GM18868 (cell line): ENCODE data around the gene HMCN2.

Experiments used
- ATAC-seq: cut with Tn5 transposase; IDR thresholded peaks from one replicate; pipeline ENCODE4 v1.9.1; 2021; ENCODE audit warnings: mild to moderate bottlenecking, moderate library complexity; ENCODE audit not compliant: unreplicated experiment

Gene HMCN2

DNA sequence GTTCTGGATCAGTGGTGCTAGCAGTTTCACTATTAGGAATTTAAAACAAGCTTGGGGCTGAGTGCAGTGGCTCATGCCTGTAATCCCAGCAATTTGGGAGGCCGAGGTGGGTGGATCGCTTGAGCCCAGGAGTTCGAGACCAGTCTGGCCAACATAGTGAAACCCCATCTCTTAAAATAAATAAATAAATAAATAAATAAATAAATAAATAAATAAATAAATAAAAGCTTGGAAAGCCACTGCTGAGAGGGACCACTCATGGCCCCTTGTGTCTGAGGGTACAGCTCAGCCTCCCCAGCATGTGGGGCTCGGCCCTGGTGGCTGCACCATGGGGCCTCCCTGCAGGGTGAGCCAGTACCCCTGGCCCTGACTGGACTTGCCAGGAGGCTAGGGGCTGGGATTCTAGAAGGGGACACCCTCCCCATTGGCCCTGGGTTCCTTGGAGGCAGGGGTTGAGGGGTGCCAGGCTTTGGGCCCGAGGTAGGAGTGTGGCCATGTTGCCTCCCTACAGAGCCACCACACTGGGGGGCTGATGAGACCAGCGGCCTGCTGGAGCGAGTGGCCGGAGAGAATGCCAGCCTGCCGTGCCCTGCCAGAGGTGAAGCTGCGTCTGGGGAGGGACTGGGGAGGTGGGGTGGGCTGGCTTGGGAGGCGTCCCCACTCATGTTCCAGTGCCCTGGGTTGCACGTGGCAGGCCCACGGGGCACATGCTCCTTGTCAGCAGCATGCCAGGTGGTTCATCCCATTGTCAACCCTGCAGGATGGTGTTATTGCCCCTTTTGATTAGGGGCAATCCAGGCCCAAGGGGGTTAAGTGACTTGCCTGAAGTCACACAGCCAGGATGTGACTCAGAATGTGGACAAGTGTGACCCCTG is 76.5 kb downstream of the HMCN2 start:
- ATAC-seq, result no peak

DNA sequence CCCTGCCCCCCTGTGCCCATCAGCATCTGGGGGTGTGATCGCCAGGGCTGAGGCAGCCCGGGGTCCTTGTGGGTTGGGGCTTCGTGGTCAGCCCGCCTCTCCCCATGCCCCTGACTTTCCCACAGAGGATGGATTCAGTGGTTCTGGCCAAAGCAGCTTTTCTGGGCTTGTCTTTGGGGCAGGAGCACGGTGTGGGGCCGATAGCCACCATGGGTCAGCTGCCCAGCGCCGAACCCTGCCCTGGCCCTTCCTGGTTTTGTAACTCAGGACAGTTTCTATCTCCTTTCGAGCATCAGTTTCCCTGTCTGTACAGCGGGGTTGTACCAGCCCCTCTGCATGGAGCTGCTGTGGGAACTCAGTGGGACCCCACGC is 77.1 kb downstream of the HMCN2 start:
- no peak for ATAC-seq

DNA sequence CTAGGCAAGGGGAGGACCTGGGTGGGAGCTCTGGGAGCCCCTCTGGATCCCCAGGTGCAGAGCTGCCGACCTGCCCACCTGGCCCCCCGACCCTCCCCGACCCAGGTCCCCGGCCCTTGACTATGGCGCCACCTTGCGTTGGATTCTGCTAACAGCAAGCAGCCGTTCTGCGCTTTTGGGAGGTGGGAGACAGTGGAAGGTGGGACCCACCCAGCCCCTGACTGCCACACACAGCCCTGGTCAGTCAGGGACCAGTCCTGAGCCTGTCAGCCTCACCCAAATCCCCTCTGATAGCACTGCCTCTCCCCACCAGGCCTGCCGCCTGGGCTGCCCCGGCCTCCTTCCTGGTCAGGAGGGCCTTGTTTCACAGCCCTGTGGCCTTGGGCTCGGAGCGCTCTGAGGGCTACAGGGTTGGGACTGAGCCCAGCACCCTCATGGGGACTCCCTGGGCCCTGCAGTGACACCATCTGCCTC is 77.9 kb downstream of the HMCN2 start:
- no peak for ATAC-seq

DNA sequence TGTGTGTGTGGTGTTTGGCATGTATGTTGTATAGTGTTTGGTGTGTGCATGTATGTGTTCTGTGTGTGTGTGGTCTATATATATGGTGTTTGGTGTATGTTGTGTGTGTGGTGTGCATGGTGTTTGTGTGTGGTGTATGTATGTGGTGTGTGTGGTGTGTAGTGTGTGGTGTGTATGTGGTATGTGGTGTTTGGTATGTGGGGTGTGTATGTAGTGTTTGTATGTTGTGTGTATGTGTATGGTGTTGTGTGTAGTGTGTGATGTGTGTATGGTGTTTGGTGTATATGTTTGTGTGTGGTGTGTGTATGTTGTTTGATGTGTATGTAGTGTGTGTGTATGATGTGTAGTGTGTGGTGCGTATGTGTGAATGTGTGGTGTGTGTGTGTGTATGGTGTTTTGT is 78.8 kb downstream of the HMCN2 start:
- no peak for ATAC-seq

DNA sequence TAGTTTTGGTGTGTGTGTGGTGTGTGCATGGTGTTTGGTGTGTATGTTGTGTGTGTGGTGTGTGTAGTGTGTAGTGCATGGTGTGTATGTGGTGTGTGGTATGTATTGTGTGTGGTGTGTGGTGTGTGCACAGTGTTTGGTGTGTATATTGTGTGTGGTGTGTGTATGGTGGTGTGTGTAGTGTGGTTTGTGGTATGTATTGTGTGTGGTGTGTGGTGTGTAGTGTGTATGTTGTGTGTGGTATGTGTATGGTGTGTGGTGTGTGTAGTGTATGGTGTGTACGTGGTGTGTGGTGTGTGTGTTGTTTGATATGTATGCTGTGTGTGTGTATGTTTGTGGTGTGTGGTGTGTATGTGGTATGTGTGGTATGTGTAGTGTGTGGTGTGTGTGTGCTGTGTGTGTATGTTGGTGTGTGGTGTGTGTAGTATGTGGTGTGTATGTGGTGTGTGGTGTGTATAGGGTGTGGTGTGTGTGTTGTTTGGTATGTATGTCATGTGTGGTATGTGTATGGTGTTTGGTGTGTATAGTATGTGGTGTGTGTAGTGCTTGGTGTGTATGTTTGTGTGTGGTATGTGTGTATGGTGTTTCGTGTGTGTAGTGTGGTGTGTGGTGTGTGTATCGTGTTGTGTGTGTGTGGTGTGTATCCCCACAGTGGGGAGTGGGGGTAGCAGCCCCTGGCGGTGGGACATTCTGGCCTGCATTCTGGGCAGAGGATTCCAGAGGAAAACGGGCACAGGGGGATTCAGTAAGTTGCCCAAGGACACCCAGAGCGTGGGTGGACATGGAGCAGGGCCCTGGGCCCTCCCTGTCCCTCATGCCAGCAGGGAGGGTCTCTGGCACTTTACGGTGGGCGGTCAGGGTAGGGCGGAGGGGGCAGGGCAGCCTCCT is 79.7 kb downstream of the HMCN2 start:
- ATAC-seq, result no peak

DNA sequence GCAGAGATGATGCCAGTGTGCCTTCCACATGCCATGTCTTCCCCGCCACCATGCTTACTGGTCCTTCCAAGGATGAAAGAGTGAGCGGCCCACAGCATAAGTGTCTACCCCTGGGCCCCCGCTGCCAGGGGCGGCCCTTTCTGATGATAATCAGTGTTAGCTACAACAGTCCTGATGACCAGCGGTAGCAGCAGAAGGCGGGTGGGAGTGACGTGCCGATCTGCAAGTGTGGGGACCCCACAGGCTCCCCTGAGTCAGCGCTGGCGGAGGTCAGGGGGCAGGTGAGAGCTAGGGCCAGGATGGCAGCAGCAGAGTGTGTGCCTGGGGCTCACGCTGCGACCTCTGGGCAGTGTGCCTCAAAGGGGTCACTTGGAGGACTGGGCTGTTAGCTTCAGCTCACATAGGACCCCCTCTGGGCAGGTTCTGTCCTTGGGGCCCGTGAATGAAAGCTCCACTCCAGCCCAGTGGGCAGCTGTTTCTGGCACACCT is 80.4 kb downstream of the HMCN2 start:
- no peak for ATAC-seq

DNA sequence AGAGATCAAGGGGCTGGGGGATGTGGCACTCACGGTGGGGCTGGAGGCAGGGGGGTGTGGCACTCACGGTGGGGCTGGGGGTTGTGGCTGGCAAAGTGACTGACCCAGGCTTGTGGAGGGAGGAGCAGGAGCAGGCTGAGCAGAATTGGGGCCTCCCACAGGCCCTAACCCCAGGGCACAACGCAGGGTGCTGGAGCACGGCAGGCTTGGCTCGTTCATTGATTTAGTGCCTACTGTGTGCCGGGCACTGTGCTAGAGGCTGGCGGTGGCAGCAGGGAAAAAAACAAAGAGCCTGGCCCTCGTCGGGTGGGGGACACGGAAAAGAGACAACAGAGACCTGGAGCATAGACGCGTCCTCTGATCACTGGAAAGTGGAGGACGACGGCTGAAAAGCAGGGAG is 80.9 kb downstream of the HMCN2 start:
- ATAC-seq, result no peak

DNA sequence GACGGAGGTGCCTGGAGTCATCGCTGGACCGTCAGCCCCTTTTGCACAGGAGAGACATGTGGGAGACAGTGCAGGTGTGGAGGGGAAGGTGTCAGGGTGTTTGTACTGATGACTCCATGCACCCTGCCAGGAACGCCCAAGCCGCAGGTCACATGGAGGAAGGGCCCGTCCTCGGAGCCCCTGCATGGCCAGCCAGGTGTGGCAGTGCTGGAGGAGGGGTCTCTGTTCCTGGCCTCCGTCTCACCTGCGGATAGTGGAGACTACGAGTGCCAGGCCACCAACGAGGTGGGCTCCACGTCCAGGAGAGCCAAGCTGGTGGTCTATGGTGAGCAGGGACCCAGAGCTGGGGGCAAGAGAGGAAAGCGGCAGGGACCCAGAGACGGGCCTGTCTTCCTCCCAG is 81.5 kb downstream of the HMCN2 start:
- no peak for ATAC-seq

DNA sequence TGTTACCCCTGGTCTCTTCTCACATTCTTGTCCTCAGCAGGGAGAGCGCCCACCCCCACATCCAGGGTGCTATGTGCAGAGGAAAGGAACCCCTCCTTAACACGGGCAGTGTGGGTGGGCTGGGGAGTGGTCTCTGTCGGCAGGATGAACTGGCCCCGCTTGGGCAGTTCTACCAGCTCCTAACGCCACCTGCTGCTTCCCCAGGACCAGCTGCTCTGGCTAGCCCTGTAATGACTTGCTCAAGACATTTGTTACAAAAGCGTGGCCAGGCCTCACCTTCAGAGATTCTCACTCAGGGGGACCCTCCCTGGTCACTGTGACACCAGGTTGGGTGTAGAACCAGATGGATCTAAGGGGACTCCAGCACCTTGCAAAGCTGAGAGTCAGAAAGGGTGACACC is 82.4 kb downstream of the HMCN2 start:
- ATAC-seq, result no peak

DNA sequence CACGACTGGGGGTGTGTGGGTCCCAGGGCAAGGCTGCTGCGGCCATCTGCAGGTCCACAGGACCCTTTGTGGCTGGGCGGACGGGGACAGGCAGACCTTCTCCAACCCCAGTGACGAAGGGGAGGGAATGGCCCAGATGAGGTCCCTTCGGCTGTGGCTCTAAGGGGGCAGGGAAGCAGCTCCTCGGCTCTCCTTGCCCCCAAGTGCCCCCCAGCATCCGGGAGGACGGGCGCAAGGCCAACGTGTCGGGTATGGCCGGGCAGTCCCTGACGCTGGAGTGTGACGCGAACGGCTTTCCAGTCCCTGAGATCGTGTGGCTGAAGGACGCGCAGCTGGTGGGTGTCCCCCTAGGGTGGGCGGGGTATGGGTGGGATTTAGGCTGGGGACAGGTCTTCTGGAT is 82.8 kb downstream of the HMCN2 start:
- ATAC-seq, result no peak

DNA sequence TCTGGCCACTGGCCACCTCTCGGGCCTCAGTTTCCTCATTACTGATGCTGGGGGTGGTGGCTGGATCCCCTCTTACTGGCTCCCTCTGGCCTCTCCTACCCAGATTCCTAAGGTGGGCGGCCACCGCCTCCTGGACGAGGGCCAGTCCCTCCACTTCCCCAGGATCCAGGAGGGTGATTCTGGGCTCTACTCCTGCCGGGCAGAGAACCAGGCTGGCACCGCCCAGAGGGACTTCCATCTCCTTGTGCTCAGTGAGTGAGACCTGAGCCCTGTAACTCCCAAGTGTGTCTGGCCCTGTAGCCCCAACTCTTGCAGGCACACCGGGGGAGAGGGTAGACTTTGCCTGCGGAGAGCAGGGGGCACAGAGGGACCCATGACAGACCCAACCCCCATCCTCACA is 83.3 kb downstream of the HMCN2 start:
- ATAC-seq, result no peak

DNA sequence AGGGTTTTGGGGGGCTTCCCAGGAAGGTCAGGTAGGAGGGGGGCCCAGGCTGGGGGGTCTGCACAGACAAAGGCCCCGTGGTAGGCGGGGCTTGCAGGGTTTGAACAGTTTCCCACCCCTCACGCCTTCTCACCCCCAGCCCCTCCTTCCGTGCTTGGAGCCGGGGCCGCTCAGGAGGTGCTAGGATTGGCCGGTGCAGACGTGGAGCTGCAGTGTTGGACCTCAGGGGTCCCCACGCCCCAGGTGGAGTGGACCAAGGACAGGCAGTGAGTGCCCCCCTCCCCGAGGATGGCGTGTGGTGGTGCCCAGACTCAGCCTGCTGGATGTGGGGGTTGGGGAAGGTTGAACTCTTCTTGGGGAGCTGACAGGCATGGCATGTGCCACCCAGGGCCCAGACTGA is 83.8 kb downstream of the HMCN2 start:
- no peak for ATAC-seq

DNA sequence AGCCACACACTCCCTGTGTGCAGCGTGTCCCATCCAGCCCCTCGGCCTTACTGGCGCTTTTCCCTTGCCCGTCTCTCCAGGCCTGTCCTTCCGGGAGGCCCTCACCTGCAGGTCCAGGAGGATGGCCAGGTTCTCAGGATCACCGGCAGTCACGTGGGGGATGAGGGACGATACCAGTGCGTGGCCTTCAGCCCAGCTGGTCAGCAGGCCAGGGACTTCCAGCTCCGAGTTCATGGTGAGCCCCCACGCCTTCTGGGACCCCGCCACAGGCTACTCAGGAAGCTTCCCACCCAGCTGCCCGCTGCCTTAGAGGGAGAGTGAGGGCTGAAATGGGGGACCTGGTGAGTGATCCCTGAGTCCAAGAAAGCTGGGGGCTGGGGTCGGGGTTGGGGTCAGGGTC is 85.8 kb downstream of the HMCN2 start:
- no peak for ATAC-seq

DNA sequence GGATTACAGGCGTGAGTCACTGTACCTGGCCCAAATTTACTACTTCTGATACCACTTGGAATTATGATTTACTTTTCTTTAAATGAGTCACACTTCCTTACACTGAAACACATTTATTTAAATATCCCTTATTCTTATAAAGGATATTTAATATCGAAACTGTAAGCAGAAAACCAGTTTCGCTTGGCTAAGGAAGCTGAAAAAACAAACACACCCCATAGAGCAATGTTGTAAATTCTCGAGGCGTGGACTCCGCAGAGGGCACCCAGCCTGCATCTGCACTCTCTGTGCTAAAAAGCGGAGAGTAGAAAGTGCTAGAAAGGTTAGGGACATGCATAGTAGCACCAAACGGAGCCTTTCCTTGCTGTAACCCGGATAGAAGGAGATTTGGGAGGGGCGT is 86.5 kb downstream of the HMCN2 start:
- no peak for ATAC-seq

DNA sequence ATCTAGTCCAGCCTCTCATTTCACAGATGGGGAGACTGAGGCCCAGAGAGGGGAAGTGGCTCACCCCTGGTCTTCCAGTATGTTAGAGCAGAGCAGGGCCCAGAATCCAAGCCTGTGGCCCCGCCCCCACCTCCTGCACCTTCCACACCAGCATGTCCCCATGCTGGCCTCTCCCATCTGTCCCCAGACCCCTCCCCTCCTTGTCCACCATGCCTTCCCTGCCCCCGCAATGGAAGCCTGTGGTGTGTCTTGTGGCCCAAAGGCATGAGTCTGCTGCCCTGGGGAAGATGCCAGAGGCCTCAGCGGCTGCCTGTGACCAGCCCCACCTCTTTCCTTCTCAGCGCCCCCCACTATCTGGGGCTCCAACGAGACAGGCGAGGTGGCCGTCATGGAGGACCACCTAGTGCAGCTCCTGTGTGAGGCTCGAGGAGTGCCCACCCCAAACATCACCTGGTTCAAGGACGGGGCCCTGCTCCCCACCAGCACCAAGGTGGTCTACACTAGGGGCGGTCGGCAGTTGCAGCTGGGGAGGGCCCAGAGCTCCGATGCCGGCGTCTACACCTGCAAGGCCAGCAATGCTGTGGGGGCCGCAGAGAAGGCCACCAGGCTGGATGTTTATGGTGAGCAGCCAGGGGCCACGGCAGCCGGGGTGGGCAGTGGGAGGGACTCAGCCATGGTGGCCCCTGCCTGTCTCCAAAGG is 87.2 kb downstream of the HMCN2 start:
- ATAC-seq, result no peak

DNA sequence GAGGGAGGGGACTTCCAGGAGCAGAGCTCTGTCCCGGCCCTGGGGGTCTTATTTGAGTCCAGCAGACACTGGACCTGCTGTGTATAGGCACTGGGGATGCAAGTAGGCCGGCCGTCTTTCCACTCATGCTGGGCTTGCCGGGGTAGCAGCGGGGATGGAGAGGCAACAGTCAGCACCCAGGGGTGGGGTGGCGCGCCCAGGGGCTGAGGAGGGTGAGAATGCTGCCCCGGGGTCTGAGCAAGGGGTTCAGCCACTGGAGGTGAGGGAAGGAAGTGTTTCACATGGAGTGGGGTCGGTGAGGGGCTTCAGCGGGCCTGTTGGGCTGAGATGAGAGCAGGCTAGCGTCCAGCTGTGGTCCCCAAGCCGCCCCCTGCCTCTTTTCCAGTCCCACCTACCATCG is 88.8 kb downstream of the HMCN2 start:
- no peak for ATAC-seq

DNA sequence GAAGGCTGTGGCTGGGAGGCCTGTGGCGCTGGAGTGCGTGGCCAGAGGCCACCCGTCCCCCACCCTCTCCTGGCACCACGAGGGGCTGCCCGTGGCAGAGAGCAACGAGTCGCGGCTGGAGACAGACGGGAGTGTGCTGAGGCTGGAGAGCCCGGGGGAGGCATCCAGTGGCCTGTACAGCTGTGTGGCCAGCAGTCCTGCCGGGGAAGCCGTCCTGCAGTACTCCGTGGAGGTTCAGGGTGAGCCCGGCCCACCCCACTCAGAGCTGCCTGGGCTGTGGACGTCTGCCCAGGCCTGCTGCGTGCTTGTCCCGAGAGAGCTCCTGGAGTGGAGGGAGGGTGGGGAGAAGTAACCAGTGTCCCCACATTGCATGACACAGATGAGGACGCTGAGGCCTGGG is 89.2 kb downstream of the HMCN2 start:
- no peak for ATAC-seq

DNA sequence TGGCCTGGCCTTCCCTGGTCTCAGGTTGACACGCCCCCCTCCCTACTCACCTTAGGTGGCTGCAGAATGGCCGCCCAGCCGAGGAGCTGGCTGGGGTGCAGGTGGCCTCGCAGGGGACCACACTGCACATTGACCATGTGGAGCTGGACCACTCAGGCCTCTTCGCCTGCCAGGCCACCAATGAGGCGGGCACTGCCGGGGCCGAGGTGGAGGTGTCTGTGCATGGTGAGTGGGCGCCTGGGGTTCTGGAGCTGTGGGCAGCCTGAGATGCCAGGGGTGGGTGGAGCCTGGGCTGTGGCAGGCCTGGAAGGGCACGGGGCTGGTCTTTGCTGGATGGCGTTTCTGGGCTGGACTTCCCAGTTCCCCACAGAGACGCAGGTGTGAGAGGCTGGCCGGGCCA is 90.5 kb downstream of the HMCN2 start:
- ATAC-seq, result no peak

DNA sequence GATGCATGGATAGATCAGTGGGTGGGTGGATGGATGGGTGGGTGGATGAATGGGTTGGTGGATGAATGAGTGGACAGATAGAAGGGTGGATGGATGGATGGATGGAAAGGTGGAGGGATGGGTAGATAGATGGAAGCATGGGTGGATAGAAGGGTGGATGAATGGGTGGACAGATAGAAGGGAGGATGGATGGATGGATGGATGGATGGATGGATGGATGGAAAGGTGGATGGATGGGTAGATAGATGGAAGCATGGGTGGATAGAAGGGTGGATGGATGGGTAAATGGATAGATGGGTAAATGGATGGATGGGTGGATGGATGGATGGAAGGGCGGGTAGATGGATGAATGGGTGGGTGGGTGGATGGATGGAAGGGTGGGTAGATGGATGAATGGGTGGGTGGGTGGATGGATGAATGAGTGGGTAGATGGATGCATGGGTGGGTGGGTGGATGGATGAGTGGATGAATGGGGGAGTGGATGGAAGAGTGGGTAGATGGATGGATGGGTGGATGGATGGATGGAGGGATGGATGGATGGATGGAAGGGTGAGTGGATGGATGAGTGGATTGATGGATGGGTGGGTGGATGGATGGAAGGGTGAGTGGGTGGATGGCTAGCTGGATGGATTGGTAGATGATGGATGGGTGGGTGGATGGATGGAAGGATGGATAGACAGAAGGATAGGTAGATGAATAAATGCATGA is 91.5 kb downstream of the HMCN2 start:
- ATAC-seq, result no peak

DNA sequence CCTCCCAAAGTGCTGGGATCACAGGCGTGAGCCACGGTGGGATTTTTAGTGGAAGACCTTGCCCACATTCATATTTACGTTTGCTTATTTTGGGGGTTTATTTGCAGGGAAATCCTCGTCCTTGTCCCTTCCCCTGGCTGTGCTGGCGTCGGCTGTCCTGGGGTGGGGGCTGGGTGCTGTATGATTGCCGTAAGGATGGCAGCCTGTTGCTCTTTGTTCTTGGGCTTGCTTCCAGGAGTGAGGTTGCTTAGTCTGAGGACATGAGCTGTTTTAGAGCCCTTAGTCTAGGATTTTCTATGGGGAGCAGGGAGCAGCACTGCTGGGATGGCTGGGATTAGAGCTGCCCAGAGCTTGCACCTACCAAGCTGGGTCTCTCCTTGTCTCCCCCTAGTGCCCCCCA is 93.4 kb downstream of the HMCN2 start:
- no peak for ATAC-seq

DNA sequence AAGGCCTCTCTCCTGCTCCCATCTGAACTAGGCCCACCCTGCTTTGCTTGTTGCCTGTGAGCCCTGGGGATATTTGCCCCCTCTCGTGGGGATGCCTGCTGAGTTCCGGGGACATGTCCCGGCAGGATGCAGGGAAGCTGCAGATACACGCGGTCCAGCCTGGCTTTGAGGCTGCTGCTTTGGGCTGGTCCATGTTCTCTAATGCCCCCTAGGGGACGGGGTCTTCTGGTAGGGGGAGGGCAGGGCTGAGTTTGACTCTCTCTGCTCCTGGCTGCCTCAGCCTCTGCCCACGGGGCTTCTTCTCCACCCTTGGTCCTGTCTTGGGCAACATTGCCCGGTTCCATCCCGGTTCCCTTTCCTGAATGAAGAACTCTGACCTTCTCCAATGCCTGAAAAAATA is 94.3 kb downstream of the HMCN2 start:
- ATAC-seq, result no peak
